ENCODE measurements around the gene ACOXL.

The ACOXL gene

DNA sequence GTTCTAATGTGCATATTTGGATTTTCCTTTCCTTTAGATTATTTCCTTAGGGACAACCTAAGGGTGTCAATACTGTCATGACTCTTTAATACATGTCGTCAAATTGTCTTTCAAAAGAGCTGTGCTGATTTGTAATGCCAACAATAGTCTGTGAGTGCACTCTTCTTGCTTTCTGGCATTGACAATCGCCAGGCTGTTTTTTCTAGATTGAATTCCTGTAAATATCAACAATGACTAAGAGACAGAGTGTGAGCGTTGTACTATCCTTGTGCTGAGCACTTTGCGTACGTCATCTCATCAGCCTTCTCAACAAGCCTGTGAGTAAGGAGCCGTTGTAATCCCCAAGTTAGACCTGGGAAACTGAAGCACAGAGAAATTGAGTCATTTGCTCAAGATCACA, 96.0 kb downstream of the ACOXL start:
- DNase-seq (ENCODE audit: low read depth) = no peak

DNA sequence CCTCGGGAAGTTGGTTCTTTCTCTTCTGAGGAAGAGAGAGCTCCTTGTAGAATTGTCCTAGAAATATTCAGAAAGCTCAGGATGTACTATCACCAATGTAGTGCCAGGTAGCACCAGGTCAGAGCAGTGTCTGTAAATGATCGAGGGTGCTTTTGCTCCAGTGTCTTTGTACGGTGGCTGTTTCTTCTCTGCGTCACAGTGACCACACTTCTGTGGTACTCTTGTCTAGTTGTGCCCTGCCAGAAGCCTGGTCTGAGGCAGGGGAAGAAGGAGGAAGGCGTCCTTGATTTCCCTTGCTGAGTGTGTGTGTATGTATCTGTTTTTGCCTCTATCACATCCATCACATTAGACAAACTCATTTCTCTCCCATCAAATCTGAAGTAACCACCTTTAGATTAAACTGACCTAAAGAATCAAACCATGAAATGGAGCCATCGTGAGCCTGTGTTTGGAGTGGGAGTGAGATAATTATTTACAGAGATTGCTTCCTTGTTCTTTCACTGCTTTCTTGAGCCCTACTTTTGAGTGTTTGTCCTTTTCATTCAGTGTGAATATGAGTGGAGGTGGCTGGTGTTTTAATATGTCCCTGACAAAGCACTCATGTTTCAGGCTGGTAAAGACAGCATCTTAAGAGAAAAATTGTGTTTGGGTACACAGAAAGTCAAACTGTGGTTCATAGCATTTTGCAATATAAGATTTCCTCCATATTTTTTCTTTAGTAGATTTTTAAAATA, 97.2 kb downstream of the ACOXL start:
- no peak for DNase-seq (ENCODE audit: low read depth)

DNA sequence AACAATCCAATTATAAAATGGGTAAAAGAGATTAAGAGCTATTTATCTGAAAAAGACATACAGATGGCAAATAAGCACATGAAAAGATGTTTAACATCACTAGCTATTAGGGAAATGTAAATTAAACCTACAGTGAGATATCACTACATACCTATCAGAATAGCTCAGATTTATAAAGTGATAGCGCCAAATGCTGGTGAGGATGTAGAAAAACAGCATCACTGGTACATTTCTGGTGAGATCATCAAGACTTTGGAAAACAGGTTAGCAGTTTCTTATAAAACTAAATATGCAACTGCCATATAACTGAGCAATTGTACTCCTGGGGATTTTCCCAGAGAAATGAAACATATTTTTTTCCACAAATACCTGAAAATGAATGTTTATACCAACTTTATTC, 100.4 kb downstream of the ACOXL start:
- DNase-seq (ENCODE audit: low read depth) = no peak

DNA sequence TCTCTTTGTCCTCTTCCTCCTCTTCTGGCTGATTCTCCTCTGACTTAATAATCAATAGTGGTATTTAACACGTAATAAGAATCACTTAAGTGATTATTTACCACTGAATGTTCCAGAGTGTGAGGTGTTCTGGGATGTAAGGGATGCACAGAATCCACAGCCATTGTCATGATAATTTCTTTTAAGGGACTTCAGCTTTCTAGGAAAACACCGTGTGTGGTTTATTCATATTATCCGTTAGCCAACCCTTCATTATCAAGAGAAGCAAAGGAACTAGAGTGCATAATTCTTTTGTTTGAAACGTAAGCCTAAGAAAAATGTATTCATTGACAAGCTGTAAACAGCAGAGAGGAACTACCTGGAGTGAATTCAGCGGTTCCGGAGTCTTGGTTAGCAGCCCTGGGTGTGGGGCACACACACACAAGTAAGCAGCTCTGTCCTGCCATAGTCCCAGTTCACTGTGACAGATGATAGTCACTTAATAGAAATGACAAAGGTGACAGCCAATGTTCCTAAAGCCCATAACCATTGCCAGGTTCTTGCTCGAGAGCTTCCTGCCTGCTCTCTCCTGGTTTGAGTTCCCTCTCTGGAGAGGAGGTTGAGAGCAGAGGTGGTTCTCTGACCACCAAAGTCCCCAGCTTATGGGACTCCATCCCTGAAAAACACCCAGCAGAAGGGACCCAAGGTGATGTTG, 101.9 kb downstream of the ACOXL start:
- DNase-seq (ENCODE audit: low read depth) = no peak

DNA sequence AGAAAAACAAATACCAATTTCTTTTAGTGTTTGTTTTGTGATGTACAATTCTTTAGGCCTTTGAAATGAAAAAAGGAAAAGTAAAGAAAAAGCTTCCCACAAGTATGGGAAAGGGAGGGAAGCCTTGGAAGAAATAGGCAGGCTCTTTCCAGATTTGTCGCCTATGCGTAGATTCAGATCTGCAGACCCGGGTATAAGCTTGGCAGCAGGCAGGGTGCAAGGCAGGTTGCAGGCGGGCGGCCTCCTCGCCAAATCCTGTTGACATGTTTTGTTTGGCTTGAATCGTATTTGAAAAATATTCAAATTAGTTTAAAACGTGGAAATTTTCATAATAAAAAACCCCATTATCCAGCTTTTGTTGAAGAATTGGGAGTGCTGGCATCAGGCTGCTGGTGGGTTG, 104.3 kb downstream of the ACOXL start:
- no peak for DNase-seq (ENCODE audit: low read depth)

DNA sequence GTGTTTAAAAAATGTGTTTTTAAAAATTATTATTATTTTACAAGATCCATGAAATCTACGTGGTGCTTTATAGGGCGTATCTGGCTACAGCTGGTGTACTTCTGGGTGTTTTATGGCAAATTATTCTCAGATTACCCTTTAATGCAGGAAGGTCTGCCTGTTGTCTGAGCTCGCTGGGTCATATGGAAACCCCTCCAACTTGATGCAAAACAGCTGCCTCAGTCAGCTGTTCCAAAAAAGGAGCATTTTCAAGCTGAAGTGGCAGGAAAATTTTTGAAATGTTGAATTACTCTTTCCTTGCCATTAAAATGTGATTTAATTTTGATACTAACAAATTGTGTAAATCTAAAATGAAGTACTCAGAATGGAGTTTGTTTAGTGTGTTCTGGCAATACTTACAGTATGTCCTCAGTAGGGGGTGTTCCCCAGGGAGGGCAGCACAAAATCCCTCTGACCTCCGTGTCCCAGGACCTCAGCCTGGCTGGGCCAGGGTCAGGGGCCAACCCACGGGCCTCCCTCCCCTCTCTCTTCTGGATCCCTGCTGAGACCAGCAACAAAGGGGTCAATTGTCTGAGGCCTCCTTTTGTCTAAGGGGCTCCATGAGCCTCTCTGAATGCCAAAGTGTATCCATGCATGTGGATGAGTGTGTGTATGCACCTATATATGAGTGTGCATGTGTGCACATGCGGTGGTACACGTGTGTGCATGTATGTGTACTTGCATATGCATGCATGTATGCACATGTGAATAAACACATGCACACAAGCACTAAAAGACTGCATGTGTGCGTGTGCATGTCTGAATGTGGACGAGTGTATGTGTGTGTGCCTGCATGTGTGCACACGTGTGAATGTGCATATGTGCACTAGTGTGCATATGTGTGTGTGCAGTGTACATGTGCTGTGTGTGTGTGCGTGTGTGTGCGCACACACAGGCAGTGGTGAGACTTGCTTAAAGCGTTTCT, 105.4 kb downstream of the ACOXL start:
- DNase-seq (ENCODE audit: low read depth) = no peak

DNA sequence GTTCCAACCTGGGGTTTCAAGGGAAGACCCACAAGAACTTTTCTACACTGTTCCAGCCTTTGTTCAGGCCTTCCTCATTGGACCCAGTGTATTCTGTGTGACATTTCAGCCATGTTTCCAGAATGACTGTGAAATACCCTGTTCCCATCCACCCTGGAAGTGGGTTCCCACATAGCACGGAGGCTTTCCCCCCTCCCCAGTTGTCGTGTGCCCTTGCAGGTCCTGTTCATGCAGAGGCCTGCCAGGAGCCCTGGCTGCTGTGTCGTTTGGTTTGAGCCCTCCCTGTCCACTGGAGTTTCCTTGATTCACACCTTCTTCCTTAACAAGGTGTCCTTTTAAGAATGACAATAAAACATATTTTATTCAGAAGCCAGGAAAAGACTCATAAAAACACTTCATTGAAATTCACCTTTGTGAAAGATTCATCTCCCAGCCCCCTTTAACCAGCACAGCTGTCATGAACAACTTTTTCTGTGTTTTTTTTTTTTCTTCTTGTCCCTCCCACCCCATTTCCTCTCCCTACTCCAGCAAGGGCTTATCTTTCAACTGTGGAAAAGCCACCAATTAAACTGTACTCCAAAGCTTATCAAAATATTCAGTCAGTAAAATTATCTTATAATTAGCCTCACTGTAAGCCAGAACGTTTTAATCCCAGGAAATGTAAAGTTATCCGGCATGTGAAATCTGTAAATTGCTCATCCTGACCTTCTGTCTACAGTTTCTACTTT, 106.4 kb downstream of the ACOXL start:
- DNase-seq (ENCODE audit: low read depth) = no peak

DNA sequence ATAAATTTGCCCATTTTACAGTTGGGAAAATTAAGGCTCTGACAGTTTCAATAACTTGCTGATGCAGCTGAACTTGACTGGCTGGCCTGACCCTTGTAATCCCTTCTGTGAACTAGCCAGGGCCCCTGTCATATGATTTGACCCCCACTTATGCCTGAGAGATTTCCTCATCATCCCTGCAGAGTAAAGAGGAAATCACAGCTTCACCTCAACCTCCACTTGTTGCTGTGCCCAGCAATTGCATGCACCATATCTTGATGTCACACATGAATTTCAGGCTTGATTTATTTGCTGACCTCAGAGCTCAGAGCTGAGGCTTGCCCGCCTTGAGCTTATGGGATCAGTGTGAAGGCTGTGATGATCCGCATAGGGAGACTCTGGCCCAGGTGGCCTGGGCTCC, 108.1 kb downstream of the ACOXL start:
- no peak for DNase-seq (ENCODE audit: low read depth)

DNA sequence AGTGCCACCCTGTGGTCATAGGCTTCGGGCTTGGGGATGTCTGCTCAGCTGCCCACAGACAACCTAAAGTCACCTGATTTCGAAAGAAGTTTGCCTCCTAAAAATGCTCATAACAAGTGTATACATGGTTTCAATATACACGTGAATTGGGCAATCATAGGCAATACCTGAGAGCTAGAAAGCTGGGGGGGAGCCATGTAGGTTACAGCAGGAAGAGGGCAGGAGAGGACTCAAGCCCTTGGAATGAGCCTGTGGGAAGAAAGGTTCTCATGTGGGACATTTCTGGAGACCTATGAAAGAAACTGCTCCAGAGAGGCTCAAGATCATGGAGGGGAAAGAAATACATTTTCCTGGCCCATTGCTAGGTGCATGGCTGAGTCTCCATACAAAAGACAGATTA, 109.7 kb downstream of the ACOXL start:
- no peak for DNase-seq (ENCODE audit: low read depth)

DNA sequence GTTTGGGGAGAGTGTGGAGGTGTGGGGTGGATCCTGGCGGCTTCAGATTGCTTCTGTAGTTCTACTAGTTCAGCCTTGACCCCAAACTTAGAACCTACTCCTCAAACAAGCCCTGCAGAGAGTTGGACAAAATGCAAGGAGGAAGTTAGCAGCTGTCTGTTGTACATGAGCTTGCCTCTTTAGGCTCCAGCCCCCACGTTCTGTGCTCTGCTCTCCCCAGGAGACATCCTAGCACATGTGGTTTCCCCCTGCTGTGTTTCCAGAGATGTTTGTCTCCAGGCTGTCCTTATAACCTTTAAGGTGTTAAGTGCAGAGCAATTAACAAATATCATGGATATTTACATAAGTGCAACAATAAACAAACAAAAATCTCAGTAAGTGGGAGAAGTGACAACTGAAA, 111.1 kb downstream of the ACOXL start:
- no peak for DNase-seq (ENCODE audit: low read depth)

DNA sequence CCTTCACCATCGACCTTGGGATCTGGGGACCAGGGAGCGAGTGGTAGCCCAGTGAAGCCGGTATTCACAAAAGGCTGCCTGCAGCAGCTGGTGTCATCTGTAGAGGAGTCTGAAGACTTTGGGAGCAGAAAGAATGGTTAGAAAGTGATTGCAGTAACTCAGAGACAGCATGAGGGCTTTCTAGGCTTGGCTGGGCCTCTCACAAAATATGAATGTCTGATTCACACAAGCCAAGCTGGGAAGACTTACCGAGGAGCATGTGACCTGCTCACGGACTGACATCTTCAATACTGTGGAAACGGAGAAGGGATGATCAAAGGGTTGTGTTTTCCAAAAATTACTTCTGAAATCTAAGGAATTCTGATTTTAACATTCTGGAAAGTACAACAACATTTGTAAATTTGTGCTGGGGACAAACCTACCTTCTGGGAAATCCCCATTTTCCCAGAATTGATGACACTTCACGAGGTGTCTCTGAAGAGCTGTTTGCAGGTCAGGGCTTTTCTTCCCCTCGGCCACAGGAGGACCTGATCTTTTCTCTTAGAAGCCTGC, 111.7 kb downstream of the ACOXL start:
- DNase-seq (ENCODE audit: low read depth) = no peak

DNA sequence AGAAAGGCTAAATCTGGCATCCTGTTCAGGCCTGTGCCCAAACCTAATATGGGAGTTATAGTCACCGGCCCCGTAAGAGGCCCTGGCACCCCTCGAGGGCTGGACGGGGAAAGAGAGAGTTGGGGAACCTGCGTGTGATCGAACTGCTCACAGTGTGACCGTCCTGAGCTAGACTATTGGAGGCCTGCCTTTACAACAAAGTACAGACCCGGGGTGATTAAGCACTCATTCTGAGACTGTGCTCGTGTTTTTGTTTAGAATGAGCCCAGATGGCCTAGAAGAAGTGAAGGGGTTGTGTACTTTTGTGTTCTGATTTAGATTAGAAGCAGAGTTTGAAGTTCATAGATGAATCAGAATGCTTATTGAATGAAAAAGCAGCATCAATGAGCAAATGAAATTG, 115.3 kb downstream of the ACOXL start:
- no peak for DNase-seq (ENCODE audit: low read depth)

DNA sequence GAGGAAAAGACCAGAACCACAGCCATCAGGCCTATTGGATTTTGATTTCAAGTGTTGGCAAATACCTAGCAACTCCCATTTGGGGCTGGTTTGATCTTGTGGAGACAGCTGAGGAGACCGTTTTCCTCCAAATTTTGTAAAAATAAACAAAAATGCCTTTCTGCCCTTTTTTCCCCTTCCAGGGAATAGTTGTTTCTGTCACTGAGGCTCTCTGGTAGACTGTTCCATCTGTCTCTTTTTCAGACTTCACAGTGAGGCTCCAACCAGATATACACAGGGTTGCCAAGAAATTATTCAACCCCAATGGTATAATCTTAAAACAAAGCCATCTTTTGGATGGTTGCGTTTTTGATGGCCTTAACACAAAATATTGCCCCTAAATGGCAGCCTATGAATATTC, 115.7 kb downstream of the ACOXL start:
- DNase-seq (ENCODE audit: low read depth) = no peak

DNA sequence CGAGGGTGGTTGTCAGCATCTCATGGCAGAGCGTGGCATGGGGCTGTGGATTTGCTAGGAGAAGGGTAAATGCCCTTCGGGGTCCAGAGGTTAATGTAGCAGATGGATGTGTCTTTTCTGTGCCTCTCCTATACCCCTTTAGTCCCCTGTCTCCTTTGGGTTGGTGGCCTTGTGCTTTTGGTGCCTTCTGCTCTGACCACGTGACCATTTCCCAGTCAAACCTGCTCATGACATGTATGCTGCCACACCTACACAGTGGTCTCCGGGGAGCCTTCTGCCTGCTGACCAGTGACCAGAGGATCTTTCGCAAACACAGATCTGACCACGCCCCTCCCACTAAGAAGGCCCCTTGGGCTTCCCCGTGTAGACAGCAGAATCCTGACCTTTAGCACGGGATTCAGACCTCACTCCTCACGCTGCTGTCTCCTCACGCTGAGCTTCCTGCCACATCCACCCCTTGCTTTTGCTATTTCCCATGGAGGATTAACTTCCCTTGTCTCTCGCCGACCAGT, 116.2 kb downstream of the ACOXL start:
- no peak for DNase-seq (ENCODE audit: low read depth)

DNA sequence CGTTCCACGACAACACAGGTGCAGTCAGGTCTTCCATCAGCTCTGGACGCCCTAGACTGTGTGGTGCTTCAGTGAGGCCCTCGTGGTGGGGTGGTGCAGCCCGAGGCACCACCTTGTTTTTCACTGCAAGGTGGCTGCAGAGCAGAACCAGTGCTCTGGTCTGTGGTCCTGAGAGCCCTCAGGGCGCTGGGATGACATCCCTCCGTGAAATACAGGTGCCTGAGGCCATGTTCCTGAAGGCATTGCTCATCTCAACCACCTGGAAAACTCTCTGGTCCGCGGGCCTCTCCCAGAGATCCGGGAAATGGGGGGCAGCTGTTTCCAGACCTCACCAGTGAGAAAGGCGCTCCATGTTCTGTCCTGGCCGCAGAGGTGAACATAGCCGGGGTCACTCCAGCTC, 119.2 kb downstream of the ACOXL start:
- no peak for DNase-seq (ENCODE audit: low read depth)

DNA sequence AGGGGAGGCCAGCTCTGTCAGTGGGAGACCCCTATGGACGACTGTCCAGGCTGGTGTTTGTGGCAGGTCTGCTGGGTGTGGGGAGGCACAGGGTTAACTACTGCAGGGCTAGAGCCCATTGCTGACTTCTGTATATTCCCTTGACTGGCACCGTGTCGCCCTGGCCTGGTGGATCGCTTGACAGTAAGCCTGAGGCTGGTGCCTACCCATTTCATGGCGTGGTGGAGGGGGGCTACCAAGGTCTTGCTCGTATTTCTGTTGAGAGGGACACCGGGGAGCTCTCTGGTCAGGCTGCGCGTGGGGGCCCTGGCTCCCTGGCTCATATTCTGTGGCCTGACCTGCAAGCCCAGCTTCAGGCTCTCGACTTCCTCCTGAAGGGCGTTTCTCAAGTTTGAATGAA, 119.7 kb downstream of the ACOXL start:
- DNase-seq (ENCODE audit: low read depth) = no peak

DNA sequence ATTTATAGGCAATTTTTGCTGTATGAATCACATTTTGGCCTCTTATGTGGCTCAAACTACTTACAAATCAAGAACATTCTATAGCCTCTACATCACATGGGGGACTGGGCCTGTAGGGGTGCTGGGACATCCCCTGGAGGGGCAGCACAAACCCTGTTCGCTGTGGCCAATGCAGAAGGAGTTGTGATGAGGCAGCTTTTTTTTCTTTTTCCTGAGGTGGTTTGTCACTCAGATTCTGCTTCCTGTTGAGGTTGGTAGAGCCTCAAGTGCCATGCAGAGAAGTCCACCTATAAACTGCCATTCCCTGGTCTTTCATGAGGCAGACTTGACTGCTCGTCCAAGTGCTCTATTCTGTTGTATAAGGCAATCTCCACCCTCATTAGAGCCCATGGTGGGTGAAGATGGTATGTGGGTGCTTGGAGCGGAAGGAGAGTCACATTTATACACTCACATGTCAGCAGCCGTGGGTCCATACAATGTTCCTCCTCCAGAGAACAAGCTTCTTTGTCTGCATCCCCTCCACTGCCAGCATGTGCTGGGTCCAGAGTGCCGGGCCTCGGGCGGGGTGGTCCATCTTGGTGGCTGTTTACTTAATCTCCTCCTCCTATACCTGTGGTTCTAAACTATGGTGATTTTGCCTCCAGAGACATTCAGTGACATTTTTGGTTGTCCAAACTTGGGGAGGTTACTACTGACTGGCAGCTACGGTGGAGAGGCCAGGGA, 120.3 kb downstream of the ACOXL start:
- DNase-seq (ENCODE audit: low read depth) = no peak

DNA sequence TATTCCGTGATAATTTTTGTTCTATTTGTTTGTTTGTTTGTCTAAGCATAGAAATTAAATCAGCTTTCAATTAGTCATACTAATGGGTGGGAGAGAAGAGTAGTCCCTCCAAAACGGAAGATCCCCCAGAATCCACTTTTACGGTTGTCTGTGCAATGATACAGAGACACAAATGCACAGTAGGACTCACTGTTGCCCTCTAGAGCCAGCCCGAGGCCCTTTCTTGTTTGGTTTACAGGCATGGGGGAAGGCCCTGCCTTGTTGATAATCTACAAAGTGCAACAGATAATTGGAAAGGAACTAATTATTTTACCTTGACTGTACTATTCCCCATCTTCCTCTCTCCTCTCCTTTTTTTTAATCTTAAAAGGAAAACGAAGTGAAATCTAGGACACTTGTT, 121.1 kb downstream of the ACOXL start:
- no peak for DNase-seq (ENCODE audit: low read depth)

DNA sequence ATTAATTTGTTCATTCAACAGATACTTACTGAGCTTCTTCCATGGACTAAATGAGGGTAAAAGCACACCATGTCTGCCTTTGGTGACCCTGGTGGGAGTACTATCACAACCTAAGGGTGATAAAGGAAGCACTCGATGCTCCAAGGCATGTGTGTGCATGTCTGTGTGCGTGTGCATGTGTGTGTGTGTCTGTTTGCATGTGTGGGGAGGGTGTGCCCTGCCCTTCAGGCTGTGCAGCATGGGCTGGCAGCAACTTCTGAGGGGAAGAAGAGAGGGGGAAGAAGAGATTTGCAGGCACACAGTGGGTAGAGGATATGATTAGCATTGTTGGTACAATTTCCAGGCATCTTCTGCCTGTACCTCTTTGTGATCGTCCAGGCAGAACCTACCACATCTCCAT, 121.6 kb downstream of the ACOXL start:
- DNase-seq (ENCODE audit: low read depth) = no peak

DNA sequence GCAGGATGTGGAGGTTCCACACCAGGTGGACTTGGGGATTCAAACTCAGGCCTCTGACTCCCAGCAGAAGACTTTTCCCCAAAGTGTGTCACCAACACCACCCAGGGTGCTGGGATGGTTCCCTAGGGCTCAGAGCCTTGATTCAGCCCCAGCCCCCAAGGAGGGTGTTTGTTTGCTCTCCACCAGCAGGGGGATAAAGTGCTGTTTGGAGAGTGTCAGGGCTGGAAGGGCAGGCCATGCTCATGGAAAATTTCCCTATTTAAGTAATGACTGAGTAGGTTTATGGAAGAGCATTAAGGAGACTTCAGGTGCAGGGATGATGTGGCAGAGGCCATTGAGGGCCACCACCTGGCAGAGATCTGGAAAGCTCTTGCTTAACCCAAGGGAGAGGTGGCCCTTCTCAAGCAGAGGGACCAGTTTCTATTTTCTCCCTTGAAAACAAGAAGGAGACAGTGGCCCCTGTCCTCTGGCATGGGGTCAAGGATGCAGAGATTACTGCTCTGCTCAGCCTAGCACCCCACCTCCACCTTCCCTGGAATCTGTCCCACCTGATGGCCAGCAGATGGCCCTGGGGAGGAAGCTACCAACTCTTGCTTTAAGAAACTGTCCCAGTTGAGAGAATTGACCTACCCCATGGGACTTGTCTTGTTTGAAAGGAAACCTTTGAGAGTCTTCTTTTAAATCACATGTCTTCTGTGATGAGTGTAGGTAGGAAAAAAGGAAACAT, 122.1 kb downstream of the ACOXL start:
- no peak for DNase-seq (ENCODE audit: low read depth)

Data from fibroblast of the conjunctiva (primary cell).